Stimulated activated naive CD8-positive, alpha-beta T cell treated with anti-CD3 and anti-CD28 coated beads, Interleukin-15, Interleukin-2, amounts not matched to agents 100 ng/mL and 50 ng/mL, for 24 hours (primary cell): ENCODE results near the gene SELP.

Experiments
- H3K27ac Mint-ChIP-seq: one replicate; pipeline ENCODE4 v1.8.0; 2021; ENCODE audit warnings: mild to moderate bottlenecking, mixed read lengths
- H3K27me3 Mint-ChIP-seq: one replicate; pipeline ENCODE4 v1.8.0; 2021; ENCODE audit warnings: mixed read lengths
- H3K36me3 Mint-ChIP-seq: one replicate; pipeline ENCODE4 v1.8.0; 2021; ENCODE audit warnings: low read depth, mixed read lengths
- H3K4me1 Mint-ChIP-seq: one replicate; pipeline ENCODE4 v1.8.0; 2021; ENCODE audit warnings: low read depth, mixed read lengths
- H3K4me3 Mint-ChIP-seq: one replicate; pipeline ENCODE4 v1.8.0; 2021; ENCODE audit warnings: mild to moderate bottlenecking, mixed read lengths
- H3K9me3 Mint-ChIP-seq: one replicate; pipeline ENCODE4 v1.8.0; 2021; ENCODE audit warnings: mixed read lengths

Gene SELP

DNA sequence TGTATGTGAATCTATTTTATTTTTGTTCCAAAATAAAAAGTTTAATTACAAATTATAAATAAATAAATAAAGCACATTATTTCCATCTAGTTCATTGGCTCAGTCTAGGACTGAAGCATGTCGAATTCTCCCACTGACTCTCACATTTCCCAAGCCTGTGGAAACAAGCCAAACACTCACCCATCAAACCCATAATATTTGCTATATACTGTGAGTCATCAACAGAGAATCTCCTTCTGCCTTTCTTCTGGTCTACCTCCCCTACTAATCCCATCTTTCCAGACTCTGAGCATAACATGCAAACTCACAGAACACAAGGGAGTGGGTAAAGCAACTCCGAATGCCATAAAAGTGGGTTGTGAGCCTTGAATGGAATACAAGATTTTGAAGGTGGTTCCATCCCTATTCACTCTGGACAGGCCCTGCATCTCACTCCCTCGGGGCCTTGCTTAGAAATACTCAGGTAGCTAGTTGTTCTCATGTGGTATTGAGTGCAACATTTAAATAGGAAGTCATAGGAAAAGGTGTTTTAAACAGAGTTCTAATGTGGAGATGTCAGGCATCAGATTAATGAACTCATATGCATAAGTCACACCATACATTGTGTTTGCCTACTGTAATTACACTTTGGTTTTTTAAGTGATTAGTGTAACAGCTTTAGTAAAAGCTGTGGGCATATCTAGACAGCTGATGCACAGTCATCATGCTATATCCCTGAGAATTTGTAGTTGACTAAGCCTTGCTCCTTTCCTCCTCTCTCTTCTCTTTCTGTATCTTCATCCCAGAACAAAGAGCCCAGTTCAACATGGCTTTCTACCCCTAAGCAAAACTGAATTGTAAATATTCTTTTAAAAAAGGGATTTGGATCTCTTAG lies 90.7 kb downstream of the SELP start:
- H3K9me3 Mint-ChIP-seq = no peaks in the 10 kb centered on the region
- H3K27me3 Mint-ChIP-seq = no peaks in the 10 kb centered on the region
- no peak overlapping the region for H3K4me3 Mint-ChIP-seq
- peaks cover 28% of the 10 kb centered on the region for H3K36me3 Mint-ChIP-seq
- H3K27ac Mint-ChIP-seq = no peak overlapping the region
- no peaks in the 10 kb centered on the region for H3K4me1 Mint-ChIP-seq
